NCI-H446 treated with DMSO at 0.1 percent for 48 hours (cell line): ENCODE data around the gene VIM.
"Not testable (repeated sequence)": the region's sequence is repeated elsewhere in the genome, so short reads cannot be mapped to it uniquely, and the experiment has no call there.

Experiments used
- DNase-seq: peaks from one replicate; lab custom pipeline; 2025; lab: John Stamatoyannopoulos, UW

The VIM gene

DNA sequence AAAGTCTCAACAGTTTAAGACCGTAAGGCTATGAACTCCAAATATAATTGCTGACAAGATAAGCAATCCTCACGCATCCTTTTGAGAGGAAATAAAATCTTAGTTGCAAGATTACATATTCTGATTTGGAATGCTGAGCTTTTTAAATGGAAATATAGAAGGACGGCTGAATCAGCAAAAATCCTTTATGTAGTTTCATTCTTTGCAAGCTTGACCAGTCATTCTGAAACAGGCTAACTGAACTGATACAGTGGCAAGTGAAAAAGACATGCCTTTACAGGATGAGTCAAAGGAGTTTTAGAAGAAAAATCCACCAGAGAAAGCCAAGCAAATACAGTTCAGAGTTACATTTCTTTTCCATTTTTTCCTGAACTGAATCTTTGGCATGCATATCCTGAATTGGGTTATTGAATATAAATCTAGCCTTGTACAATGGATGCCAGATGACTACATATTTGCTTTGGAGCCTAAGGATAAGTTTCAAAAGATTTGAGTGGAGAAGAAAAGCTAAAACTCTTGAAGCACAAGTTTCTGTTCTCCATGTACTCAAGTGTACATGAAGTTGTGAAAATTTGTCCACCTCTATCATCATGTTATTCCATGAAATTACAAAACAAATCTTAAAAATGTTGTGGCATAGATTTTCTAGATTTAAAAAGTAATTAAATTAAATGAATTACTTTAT lies 4.4 kb downstream of the VIM start:
- no peak for DNase-seq

- DNase-seq: no peak
Observed at GRCh38 chr10:17233286-17233991, 5.4 kb downstream of the VIM start.

- DNase-seq: no peak
Observed at GRCh38 chr10:17234431-17234945, 6.4 kb downstream of the VIM start.

DNA sequence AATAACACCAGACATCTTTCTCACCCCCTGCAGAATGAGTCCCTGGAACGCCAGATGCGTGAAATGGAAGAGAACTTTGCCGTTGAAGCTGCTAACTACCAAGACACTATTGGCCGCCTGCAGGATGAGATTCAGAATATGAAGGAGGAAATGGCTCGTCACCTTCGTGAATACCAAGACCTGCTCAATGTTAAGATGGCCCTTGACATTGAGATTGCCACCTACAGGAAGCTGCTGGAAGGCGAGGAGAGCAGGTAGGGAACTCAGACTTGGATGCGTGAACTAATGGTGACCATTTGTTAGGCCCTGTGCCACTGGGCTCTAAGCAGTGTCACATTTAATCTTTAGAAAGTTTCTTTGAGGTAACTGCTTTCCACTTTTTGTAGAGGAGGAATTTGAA lies 7.1 kb downstream of the VIM start:
- DNase-seq: no peak

- no peak for DNase-seq
Observed at GRCh38 chr10:17236468-17237148, 8.6 kb downstream of the VIM start.

DNA sequence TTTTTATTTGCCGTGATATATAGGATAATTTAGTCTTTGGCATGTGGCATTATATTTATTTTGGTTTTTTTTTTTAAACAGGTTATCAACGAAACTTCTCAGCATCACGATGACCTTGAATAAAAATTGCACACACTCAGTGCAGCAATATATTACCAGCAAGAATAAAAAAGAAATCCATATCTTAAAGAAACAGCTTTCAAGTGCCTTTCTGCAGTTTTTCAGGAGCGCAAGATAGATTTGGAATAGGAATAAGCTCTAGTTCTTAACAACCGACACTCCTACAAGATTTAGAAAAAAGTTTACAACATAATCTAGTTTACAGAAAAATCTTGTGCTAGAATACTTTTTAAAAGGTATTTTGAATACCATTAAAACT lies 9.1 kb downstream of the VIM start:
- no peak for DNase-seq

DNA sequence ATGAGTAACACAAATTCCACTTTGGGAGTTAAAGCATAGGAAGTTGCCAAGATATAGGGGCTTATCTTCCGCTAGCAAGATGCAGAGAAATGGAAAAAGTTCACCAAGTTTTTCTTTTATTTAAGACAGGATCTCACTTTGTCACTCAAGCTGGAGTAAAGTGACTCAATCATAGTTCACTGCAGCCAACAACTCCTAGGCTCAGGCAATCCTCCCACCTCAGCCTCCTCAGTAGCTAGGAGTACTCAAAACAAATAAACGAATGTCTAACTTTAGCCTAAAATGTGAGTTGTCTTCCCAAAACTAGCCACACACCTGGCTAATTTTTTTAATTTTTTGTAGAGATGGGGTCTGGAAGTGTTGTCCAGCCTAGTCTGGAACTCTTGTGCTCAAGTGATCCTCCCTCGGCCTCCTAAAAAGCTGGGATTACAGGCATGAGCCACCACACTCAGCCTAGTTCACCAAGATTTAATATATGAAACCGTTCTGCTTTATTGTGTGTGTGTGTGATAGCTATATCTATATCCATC lies 9.9 kb downstream of the VIM start:
- DNase-seq: no peak

- DNase-seq: no peak
Observed at GRCh38 chr10:17238445-17239291, 10.6 kb downstream of the VIM start.

GRCh38 chr10:17239345-17240085 lies 11.5 kb downstream of the VIM start:
- no peak for DNase-seq

DNA sequence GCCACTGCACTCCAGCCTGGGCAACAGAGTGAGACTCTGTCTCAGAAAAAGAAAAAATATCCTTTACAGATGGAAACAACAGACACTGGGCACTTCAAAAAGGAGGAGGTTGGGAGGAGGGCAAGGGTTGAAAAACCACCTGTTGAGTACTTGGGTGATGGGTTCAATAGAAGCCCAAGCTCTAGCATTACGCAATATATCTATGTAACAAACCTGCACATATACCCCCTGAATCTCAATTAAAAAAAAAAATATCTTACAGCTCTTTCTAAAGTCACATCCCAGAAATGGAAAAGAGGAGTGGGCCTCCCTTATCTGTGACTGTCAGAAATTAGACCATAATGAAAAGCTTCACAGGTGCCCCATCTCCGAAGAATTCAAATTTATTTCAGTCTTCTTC lies 12.1 kb downstream of the VIM start:
- no peak for DNase-seq

- no peak for DNase-seq
Observed at GRCh38 chr10:17240616-17241015, 12.6 kb downstream of the VIM start.

GRCh38 chr10:17241611-17242333 lies 13.7 kb downstream of the VIM start:
- DNase-seq: no peak

- no peak for DNase-seq
Observed at GRCh38 chr10:17244700-17245365, 16.8 kb downstream of the VIM start.

DNA sequence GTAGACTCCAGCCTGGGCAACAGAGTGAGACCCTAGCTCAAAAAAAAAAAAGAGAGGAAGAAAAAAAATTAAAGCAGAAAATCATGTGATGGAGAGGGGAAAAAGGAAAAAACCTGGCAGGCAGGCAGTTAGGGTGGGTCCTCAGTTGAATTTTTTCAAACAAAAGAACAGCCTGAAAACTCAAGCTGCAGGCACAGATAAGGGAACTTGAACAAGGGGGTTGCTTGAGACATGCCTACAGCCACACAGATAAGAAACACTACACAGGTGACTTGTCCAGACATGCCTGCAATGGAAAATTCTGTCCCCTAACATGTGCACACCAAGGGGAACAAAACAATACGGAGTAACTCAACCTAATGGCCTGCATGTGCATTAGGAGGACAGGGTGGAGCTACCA lies 19.2 kb downstream of the VIM start:
- DNase-seq: no peak

DNA sequence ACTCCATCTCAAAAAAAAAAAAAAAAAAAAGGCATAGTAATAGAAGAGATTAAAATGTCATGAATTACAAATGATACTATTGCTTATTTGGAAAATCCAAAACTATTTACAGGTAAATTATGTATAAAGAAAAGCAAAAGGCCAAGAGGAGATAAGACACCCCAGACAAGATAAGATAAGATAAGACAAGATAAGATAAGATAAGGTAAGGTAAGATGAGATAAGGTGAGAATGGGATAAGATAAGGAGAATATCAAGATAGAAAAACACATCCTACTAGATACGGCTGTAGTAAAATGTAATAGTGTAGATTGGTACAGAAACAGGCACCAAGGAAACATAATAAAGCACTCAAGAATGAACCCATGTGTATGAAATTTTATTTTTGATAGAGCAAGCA lies 20.9 kb downstream of the VIM start:
- DNase-seq: no peak

DNA sequence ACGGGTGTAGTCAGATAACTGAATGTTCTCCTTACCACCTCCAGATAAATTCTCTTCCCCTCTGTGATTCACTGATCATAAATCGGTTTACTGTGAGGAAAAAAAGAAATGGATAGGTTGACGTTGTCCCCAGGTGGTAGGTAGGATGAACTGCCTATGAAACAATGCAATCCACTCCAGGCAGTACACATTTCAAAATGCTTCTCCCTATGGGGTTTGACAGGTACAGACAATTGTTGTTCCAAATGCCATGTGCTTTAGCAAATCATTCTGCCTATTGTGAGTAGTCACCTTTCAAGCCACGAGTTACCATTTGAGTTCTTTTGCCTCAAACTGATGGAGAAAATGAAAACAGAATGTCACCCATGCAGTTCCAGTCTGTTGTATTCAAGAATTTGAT lies 21.8 kb downstream of the VIM start:
- DNase-seq: no peak

DNA sequence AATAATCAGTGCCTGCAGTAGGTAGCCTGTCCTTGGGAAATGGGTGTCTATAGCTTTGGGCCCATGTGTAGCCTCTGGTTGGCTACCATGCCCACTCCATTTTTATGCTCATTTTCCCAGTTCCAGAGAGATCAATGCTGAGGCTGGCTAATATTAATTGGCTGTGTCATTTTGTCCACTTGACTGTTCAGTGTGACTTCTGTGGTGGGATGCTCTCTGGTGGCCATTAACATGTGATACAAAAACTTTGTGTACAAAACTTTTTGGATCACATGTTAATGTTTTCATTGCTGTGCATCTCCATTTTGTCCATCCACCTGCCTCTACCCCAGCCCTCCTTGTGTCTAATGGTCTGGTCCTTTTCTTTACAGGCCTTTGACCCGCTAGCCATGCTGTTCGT lies 22.7 kb downstream of the VIM start:
- no peak for DNase-seq

DNA sequence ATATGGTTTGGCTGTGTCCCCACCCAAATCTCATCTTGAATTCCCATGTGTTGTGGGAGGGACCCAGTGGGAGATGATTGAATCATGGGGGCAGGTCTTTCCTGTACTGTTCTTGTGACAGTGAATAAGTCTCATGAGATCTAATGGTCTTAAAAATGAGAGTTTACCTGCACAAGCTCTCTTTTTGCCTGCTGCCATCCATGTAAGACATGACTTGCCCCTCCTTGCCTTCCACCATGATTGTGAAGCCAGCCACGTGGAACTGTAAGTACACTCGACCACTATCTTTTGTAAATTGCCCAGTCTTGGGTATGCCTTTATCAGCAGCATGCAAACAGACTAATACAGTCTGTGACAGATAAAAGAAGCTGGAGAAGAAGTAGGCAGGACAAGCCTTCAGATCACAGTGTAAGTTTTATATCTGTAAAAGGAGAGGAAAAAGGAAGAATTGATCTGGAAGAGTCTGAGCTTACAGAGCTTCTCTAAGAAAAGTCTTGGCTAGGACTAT lies 26.6 kb downstream of the VIM start:
- DNase-seq: not testable (repeated sequence)

DNA sequence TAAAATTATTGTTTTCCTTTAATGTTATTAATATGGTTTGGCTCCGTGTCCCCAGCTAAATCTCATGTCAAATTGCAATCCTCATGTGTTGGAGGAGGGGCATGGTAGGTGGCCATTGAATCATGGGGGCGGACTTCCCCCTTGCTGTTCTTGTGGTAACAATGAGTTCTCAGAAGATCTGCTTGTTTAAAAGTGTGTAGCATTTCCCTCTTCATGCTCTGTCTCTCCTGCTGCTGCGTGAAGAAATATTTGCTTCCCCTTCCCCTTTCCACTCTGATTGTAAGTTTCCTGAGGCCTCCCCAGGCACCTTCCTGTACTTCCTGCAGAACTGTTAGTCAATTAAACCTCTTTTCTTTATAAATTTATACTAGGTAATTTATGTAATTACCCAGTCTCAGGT lies 27.5 kb downstream of the VIM start:
- DNase-seq: no peak

DNA sequence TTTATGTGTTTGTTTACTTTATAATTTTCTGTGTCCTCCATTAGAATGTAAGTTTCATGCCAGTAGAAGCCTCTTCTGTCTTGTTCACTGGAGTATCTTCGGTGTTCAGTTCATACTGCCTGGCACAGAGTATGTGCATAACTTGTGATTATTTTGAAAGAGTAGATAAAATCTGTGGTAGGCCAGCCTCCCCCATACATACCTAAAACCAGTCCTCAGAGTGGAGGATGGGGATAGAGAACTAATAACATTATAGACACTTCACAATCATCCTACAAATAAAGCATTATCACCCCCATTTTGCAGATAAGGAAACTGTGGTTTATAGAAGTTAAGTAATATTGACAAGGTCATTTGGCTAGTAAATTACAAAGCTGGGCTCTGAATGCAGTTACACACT lies 28.0 kb downstream of the VIM start:
- no peak for DNase-seq
